PC-9 (cell line): ENCODE results near the gene FADS3. TPM values are rescaled to one million over a fixed set of nuclear protein-coding genes. Genes with fewer than 3 reads are reported as not detected.

Source experiments
- BruUV-seq: library from RNA; stranded (reverse); fragments of 400-500 nt; replicated peaks from 2 replicates; lab custom pipeline; 2021; lab: Mats Ljungman, UMichigan
- CTCF ChIA-PET: fragments of 300-600 bp; sonication (Branson Sonifier 250); formaldehyde crosslinking; loops from one replicate; lab custom pipeline; 2022; ENCODE audit warnings: antibody characterized with exemption; lab: Charles Lee
- POLR2A ChIA-PET: fragments of 300-600 bp; sonication (Branson Sonifier 250); formaldehyde crosslinking; loops from one replicate; lab custom pipeline; 2022; ENCODE audit warnings: antibody characterized with exemption; ENCODE audit not compliant: unreplicated experiment; lab: Charles Lee
- DNase-seq, 2 experiments: peaks; one replicate each; pipeline versions ENCODE4 v3.0.0 to v3.0.0-alpha.2; 2015 to 2022; ENCODE audit warnings: mixed read lengths in 1 of 2
- H2AFZ ChIP-seq: fragments of 200-600 bp; sonication (generic); 2 replicates; pipeline ENCODE4 v1.8.1; 2017; ENCODE audit warnings: antibody characterized with exemption
- H3F3A ChIP-seq: fragments of 200-600 bp; sonication (generic); 2 replicates; pipeline ENCODE4 v1.8.1; 2017; ENCODE audit warnings: antibody characterized with exemption, mild to moderate bottlenecking, low read depth; ENCODE audit not compliant: insufficient read depth
- H3K27ac ChIP-seq: fragments of 200-600 bp; sonication (generic); 2 replicates; pipeline ENCODE4 v1.6.1; 2016; ENCODE audit warnings: mixed run types
- H3K27me3 ChIP-seq: fragments of 200-600 bp; sonication (generic); 2 replicates; pipeline ENCODE4 v1.6.1; 2016; ENCODE audit warnings: low read depth, mixed run types; ENCODE audit not compliant: insufficient read depth
- H3K36me3 ChIP-seq: fragments of 200-600 bp; sonication (generic); 2 replicates; pipeline ENCODE4 v1.6.1; 2016; ENCODE audit warnings: low read depth, mixed run types
- H3K4me1 ChIP-seq: fragments of 200-600 bp; sonication (generic); replicated peaks from 2 replicates; pipeline ENCODE4 v1.6.1; 2016; ENCODE audit warnings: mixed run types; ENCODE audit not compliant: insufficient read depth
- H3K4me2 ChIP-seq: fragments of 200-600 bp; sonication (generic); 2 replicates; pipeline ENCODE4 v1.6.1; 2017; ENCODE audit warnings: mixed run types
- H3K4me3 ChIP-seq: fragments of 200-600 bp; sonication (generic); 2 replicates; pipeline ENCODE4 v1.6.1; 2016; ENCODE audit warnings: mixed run types
- H3K79me2 ChIP-seq: fragments of 200-600 bp; sonication (generic); 2 replicates; pipeline ENCODE4 v1.6.1; 2017; ENCODE audit warnings: low read depth, mixed run types
- H3K9me2 ChIP-seq: fragments of 200-600 bp; sonication (generic); 2 replicates; pipeline ENCODE4 v1.8.1; 2017; ENCODE audit warnings: mild to moderate bottlenecking; ENCODE audit not compliant: insufficient read depth
- H3K9me3 ChIP-seq: fragments of 200-600 bp; sonication (generic); 2 replicates; pipeline ENCODE4 v1.8.1; 2016; ENCODE audit warnings: low read depth; ENCODE audit not compliant: insufficient read depth
- H4K20me1 ChIP-seq: fragments of 200-600 bp; sonication (generic); 2 replicates; pipeline ENCODE4 v1.8.1; 2017; ENCODE audit not compliant: insufficient read depth
- CTCF ChIP-seq: fragments of 200-600 bp; sonication (generic); conservative IDR thresholded peaks from 2 replicates; pipeline ENCODE4 v1.6.1; 2017; ENCODE audit warnings: mixed run types, antibody characterized with exemption, mild to moderate bottlenecking, moderate library complexity
- EZH2 ChIP-seq: fragments of 200-600 bp; sonication (generic); IDR thresholded peaks from 2 replicates; pipeline ENCODE4 v1.8.0; 2017; ENCODE audit warnings: antibody characterized with exemption, low read depth
- intact Hi-C: fragments of 100-400 bp; cut with micrococcal nuclease; formaldehyde crosslinking; loops from one replicate; pipeline ENCODE4 v1.10.0; 2022; ENCODE audit not compliant: unreplicated experiment
- total RNA-seq: library from RNA; stranded (reverse); gene quantifications from 2 replicates; pipeline ENCODE4 v1.2.3, GENCODE V29; 2021

The FADS3 gene
- total RNA-seq, 1 experiment from 2014 or later = 75.5 TPM

GRCh38 chr11:61854966-61855714 is 36.2 kb downstream of the FADS3 start:
- POLR2A ChIA-PET = no interaction called here
- BruUV-seq = no TSS peak
- intact Hi-C loops = no loop called here
- H3K9me3 ChIP-seq = no peaks in the 10 kb centered on the region
- no peaks in the 10 kb centered on the region for H3K27me3 ChIP-seq
- no peaks in the 10 kb centered on the region for H3K36me3 ChIP-seq
- no peaks in the 10 kb centered on the region for H3K4me1 ChIP-seq
- H3F3A ChIP-seq = no peaks in the 10 kb centered on the region
- CTCF ChIA-PET = no interaction called here
- no peak for DNase-seq
- H3K9me2 ChIP-seq = no peaks in the 10 kb centered on the region
- no peak overlapping the region for H3K4me3 ChIP-seq
- H3K4me2 ChIP-seq = no peak overlapping the region
- no peaks in the 10 kb centered on the region for H4K20me1 ChIP-seq
- H3K27ac ChIP-seq = no peak overlapping the region
- no peak for TF ChIP-seq EZH2
- no peak for TF ChIP-seq CTCF
- H3K79me2 ChIP-seq = no peaks in the 10 kb centered on the region
- no peak overlapping the region for H2AFZ ChIP-seq

- DNase-seq = no peak
- Histone ChIP-seq H3F3A (no peaks in the 10 kb centered on the region), H3K4me1 (no peaks in the 10 kb centered on the region), H3K27ac (no peak overlapping the region), H3K4me3 (no peak overlapping the region), H2AFZ (no peak overlapping the region), H3K9me2 (no peaks in the 10 kb centered on the region), H3K27me3 (no peaks in the 10 kb centered on the region), H3K4me2 (no peak overlapping the region), H4K20me1 (no peaks in the 10 kb centered on the region), H3K36me3 (no peaks in the 10 kb centered on the region), H3K9me3 (no peaks in the 10 kb centered on the region), H3K79me2 (no peaks in the 10 kb centered on the region)
- ChIA-PET POLR2A (interaction anchor here (0.7 kb wide), 1 partner anchor 910 kb away, joined by 3 read pairs; no protein-coding TSS in a partner anchor), CTCF (no interaction called here)
- no TSS peak for BruUV-seq
- TF ChIP-seq EZH2 = no peak
- intact Hi-C loops = no loop called here
Observed at GRCh38 chr11:61854206-61854895, 37.0 kb downstream of the FADS3 start.

GRCh38 chr11:61853698-61854169 is 37.6 kb downstream of the FADS3 start:
- Histone ChIP-seq H3K36me3 (no peaks in the 10 kb centered on the region), H3K4me1 (no peaks in the 10 kb centered on the region), H3K27ac (no peak overlapping the region), H3K9me2 (no peaks in the 10 kb centered on the region), H3K4me2 (no peak overlapping the region), H3K79me2 (no peaks in the 10 kb centered on the region), H3K27me3 (no peaks in the 10 kb centered on the region), H3K9me3 (no peaks in the 10 kb centered on the region), H3F3A (no peaks in the 10 kb centered on the region), H2AFZ (no peak overlapping the region), H4K20me1 (no peaks in the 10 kb centered on the region), H3K4me3 (no peak overlapping the region)
- POLR2A ChIA-PET = no interaction called here
- BruUV-seq = no TSS peak
- DNase-seq = no peak
- intact Hi-C loops = no loop called here
- CTCF ChIA-PET = no interaction called here
- TF ChIP-seq EZH2 (no peak), CTCF (no peak)
